GM18870 (cell line): Measurements from ENCODE around the gene ACVRL1.

Experiments used
- ATAC-seq: cut with Tn5 transposase; IDR thresholded peaks from one replicate; pipeline ENCODE4 v1.9.1; 2021; ENCODE audit warnings: moderate library complexity; ENCODE audit not compliant: unreplicated experiment

The ACVRL1 gene

DNA sequence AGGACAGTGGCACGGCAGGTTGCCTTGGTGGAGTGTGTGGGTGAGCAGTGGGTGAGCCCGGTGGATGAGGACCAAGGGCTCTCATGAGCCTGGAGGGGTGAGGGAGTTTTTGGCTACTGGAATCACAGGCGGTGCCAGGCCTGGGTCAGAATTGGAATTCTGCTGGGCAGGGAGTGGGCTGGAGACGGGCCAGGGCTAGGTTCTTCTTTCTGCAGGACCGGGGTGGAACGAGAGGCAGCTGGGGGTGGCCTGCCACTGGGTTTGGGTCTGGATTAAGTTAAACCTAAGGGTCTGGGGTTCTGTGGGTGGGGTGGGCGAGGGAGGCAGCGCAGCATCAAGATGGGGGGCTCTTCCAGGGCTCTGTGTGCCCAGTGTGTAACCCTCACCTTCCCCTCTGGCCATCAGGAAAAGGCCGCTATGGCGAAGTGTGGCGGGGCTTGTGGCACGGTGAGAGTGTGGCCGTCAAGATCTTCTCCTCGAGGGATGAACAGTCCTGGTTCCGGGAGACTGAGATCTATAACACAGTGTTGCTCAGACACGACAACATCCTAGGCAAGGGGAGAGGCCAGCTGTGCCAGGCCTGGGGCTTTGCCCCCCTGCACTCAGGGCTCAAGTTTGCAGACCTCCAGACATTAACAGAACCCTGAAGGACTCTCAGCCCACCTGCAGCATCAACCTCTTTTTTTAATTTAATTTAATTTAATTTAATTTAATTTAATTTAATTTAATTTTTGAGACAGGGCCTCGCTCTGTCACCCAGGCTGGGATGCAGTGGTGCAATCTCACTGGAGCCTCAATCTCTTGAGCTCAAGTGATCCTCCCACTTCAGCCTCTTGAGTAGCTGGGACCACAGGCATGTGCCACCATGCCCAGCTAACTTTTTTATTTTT, 7.0 kb downstream of the ACVRL1 start:
- no peak for ATAC-seq

DNA sequence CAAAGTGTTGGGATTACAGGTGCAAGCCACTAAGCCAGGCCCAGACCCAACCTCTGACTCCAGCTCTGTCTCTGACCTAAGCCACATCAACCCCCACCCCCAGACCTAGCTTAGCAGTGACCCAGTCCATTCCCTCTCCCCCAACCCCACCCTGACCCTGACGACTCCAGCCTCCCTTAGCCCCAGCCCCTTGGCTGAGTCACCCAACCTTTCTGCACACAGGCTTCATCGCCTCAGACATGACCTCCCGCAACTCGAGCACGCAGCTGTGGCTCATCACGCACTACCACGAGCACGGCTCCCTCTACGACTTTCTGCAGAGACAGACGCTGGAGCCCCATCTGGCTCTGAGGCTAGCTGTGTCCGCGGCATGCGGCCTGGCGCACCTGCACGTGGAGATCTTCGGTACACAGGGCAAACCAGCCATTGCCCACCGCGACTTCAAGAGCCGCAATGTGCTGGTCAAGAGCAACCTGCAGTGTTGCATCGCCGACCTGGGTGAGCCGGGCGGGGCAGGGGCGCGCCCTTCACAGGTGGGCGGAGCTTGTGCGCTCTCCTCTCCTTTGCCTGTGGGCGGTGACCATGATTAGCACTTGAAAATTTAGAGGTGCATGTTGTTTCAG, 7.8 kb downstream of the ACVRL1 start:
- ATAC-seq: no peak

DNA sequence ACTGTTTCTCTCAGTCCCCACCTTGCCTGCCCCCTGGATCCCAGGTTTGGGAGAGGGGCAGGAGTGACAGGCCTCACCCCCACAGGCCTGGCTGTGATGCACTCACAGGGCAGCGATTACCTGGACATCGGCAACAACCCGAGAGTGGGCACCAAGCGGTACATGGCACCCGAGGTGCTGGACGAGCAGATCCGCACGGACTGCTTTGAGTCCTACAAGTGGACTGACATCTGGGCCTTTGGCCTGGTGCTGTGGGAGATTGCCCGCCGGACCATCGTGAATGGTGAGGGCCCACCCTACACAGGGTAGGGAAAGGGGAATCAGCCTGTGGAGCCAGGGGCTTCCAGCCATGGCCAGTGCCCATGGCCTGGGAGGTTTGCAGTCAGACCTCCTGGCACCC, 8.6 kb downstream of the ACVRL1 start:
- no peak for ATAC-seq

DNA sequence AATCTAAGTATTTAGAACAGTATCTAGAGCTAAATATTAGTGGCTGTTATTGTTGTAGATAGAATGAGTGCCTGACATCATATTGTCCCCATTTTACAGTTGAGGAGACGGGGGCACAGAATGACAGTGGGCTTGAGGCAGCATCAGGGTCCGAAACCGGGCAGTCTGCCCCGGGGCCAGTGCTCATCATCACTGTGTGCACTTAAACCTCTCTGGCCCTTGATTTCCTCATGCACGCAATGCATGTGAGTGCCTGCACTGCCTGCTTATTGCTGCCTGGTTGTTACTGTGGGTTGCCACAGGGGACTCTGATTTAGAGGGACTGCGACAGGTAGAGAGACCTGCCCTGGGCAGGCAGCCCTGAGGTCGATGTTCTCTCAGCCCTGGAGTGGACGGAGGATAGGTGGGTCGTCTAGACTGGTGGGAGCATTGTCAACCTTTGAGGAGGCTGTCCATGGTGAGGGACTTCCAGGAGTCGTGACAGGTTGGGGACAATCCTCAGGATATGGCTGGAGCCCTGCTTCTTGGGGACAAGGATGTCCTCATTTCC, 9.8 kb downstream of the ACVRL1 start:
- ATAC-seq: no peak

DNA sequence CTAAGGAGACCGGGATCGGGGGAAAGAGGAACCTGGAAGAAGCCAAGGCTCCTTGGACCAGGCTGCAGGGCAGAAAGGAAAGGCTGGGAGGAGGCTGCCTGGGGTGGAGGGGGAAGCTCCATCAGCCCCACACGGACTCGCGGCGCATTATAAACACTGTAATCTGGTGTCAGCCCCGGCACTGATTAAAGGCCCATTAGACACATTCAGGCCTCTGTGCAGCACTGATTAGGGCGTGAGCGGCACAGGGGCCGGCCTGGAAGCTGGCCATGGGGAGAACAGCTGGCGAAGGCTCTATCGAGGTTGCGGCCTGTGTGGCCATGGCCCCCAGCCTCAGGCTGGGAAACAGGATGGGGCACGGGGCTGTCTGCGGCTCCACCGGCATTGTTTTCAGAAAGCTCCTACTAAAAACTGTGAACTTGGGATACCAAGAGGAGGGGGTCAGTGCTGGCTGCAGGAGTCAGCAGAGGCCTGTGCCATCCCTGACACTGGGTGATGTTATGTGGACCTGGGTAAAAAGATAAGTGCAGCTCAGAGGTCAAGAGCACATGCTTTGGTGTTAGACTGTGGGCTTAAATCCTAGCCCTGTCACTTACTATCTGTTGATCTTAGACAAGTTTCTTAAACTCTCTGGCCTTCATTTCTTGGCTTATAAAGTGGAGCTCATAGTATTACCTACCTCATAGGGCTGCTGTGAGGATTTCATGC, 10.6 kb downstream of the ACVRL1 start:
- no peak for ATAC-seq

DNA sequence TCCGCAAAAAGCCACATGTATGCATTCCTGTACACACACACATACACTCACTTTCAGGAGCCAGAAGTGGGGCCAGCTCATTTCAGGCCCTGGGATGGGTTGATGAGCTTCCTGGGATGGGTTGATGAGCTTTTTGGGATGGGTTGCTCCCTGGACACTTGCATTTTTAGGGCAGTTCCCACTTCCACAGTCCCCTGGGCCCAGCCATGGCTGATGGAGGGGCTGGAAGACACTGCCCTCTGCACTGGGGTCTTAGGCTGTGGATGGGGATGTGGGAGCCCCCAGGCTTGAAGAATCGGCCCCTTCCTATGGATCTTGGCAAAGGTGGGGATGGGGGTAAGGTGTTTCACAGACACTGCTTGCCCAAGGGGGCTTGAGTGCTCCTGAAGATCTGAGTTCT, 12.7 kb downstream of the ACVRL1 start:
- ATAC-seq: no peak

DNA sequence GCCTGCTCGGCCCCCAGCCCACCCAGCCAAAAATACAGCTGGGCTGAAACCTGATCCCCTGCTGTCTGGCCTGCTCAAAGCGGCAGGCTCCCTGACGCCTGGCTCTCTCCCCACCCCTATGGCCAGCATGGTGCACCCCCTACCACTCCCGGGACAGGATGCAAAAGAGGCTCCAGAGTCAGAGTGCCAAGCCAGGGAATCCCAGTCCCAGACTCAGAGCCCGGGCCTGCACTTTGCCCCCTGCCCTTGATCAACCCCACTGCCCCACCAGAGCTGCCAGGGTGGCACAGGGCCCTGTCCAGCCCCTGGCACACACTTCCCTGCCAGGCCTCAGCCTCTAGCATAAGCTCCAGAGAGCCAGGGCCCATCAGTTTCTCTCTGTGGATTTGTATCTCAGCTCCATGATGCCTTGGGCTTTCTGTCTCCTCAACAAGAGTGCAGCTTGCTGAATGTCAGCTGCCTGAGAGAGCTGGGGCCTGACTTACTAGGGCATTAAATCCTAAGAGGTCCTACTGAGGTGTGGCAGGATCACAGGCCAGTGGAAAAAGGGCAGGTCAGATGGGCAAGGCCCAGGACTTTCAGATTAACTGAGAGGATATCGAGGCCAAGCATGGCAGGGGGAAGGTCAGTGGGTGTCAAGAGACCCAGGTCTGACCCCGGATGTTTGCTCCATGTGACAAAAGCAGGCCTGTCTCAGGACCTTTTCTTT, 13.9 kb downstream of the ACVRL1 start:
- ATAC-seq: no peak

DNA sequence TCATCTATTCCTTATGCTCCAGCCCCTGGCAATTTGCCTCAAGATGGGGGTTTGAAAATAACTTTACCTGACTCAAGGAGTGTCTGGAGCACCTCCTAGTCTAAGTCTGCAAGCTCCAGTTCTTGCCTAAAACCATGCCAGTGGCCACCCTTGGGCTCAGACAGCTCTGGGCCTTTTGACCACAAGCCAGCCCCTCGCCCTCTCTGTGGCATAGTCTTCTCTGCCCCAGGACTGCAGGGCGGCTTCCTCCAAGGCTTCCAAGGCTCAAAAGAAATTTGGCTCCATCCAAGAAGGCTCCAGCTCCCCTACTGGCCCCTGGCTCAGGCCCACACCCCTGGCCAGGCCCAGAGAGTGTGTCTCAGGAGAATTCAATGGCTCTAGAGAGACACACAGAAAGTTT, 14.8 kb downstream of the ACVRL1 start:
- no peak for ATAC-seq

DNA sequence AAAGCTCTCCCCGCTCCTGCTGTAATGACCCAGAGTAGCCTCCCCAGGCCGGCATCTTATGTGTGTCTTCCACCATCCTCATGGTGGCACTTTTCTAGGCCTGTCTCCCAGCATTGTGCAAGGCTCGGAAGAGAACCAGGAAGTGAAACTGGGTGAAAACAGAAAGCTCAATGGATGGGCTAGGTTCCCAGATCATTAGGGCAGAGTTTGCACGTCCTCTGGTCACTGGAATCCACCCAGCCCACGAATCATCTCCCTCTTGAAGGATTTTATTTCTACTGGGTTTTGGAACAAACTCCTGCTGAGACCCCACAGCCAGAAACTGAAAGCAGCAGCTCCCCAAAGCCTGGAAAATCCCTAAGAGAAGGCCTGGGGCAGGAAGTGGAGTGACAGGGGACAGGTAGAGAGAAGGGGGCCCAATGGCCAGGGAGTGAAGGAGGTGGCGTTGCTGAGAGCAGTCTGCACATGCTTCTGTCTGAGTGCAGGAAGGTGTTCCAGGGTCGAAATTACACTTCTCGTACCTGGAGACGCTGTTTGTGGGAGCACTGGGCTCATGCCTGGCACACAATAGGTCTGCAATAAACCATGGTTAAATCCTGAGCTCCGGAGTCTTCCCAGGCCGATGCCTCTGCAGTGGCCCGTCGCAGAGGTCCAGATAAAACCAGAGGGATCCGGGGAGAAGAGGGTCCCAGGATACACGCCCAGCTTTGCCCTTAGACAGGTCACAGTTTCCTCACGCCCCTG, 15.6 kb downstream of the ACVRL1 start:
- ATAC-seq: no peak

DNA sequence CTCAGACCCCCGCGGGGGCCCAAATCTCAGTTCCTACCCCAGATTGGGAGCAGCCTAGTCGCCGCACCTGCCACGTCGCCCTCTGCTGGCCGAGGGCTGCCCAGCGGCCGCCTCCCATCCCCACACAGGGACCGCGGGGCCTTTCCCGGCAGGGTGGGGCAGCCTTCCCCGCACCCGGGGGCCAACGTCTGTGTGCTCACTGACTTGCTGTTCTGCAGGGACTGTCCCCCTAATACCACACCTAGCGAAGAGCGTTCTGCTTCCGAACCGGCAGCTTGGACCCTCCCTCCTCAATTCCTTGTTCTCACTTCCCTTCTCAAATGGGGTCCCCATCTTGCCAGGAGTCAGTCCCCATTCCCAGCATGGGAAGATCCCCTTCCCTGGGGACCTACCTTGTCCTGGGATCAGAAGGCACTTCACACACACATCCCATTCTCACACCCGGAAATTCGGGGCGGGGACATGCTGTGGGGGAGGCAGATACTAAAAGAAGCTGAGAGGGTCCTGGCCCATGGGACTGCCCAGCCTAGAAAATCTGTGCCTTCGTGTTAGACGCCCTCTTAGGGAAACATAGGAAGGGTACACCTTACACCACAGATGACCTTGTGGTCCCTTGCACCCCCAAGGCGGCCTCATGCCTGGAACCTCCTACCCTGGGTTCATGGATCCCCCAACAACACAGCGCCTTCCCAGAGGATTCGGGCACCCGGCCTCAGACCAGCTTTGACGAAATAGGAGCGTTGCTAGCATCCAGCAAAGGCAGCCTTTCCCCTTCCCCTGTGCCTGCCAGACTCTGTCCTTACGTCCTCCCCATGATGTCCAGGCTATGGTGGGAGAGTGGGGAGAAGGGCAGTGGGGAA, 16.4 kb downstream of the ACVRL1 start:
- no peak for ATAC-seq

DNA sequence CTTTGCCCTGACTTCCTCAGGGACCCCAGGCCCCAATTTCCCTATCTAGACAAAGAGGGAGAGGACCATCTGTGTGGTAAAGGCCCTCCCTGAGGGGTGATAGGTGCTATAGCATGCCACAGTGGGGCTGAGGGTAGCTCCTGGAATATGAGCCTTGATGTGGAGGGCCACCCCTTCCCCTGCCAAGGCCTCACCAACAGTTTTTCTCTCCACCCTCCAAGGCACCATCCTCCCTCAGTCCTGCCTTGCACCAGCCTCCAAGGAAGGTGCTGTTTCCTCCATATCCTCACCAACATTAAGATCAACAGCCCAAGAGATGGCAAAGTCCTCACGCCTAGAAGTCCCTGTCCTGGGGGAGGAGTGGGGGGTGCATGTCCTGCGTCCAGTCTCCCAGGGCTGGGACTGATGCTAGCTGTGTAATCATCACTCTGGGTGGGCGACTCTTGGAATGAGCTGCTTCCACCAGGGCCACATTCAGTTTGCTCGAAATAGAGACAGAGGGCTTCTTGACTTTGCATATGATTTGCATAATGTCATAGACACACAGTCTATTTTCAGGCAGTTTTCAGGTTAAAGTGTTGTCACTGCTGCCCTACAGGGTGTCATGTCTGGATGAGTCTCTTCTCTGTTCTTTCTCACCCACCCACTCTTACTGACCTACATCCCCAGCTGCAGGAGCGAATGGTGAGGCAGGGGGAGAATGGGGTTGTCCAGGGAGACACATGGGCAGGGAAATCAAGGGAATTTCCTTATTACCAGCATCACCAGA, 17.4 kb downstream of the ACVRL1 start:
- ATAC-seq: peak; percentile 63

DNA sequence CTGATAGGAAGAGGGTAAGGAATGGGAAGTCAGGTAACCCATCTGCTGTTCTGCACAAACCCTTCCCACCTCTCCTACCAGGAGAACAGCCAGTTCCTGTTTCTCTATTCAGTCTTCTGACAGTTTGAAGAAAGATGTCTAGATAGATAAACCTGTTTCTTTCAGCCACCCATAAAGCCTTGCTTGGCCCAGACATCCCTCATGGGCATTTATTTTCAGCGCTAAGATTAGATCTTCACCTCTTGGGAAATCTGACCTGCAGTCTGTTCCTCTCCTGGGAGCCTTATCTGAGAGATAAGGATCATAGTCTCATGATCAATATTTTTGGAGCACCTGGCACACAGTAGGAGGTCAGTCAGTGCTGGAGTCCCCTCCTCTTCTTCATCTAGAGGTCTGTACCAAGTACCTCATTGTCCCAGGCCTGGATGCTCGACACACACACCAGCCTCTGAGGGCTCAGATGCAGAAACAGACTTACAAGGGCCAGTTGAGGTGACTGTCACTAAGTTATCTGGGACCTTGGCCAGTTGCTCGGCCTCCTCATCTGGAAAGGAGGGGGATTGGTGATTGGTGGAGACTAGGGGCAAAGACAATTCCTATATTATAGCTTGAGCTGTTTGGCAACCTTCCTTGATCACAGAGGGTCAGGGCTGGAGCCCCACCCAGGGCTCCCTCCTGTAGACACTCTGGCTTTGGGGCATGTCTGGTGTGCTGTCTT, 18.2 kb downstream of the ACVRL1 start:
- no peak for ATAC-seq

DNA sequence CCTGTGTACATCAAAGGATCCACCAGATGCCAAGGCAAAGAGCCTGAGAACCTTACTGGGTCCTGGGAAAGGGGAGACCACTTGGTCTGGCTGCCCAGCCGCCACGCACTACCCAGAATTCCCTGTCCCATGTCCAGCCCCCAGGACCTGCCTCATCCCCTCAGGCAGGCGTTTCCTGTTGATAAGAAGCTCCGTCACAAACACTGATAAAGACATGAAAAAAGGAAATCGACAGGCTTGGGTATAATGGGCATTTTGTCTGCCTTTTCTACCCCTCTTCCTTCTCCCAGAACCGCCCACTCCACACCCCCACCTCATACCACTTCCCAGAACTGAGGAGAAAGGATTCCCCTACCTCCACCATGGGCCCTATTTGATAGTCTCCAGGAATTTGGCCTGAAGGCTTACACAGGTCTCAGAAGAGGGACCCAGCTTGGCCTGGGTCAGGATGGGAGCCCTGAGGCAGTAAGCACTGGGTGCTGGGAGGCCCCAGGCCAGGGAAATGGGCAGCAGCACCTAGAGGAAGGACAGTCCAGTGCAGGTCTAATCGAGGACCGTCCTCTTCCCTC, 18.8 kb downstream of the ACVRL1 start:
- no peak for ATAC-seq

DNA sequence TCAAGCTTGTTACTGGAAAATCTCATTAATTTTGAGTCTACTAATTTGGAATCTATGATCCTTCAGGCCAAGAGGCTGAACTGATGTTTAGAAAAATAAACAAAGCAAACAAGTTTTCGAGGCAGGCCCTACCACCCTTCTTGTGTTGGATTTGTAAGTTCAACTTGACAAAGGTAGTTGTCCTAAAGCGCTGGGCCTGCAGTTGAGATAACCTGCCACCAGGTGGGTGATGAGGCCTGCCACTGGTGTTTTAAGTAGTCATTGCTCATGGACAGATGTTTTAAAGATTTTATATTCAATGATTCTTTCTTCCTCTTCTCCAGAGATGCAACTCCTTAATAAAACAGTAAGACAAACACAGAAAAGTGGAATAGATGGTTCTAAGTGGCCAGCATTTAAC, 19.4 kb downstream of the ACVRL1 start:
- no peak for ATAC-seq

DNA sequence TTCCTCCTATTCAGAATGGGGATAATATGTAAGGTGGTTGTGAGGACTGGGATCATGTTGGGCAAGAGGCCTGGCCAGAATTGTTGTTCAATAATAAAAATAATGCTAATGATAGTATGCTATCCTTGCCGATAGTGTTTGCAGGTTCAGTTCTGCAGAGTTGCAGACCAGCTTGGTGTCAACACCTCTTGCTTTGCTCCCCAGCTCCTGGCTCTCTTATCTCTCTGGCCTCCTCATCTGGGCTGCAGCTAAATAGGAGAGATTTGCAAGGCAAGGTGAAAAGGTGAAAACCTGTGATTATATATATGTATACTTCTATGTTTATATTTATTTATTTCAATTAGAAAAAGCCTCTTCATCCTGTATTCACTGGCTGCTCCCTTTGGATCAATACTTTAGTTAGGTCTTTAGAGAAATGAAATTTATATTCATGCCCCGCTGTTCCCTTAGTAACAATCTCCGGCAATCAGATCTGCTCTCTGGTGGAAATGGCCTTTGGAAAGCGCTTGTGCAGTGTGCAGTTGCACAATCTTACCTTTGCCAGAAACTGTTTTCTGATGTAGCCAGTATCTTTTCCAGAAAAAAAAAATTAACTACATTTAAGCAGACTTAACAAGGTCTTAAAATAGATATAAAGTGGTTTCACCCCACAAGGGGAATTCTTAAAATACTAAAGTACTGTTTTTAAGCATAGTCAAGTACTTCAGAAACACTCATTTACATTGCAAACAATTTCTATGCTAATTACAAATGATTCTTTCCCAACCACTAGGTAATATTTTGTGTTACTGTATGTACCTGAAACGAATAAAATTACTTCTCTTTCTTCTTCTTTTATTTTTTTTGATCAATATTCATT, 25.1 kb downstream of the ACVRL1 start:
- no peak for ATAC-seq

DNA sequence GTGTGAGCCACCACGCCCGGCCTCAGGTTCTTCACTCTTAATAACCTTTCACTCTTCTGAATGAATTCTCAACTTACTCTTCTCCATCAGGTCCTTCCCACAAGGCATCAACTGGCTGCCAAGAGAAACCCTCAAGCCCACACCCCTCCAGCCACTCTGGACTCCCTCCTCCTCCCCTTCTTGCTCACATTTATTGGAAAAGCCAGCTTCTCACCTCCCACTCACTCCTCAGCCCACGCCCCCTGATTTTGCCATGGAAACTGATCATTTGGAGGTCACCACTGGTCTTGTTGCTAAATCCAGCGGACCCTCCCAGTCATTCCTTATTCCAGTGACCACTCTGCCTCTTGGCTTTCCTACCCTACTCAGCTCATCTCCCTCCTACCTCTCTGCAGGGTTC, 26.8 kb downstream of the ACVRL1 start:
- ATAC-seq: no peak

DNA sequence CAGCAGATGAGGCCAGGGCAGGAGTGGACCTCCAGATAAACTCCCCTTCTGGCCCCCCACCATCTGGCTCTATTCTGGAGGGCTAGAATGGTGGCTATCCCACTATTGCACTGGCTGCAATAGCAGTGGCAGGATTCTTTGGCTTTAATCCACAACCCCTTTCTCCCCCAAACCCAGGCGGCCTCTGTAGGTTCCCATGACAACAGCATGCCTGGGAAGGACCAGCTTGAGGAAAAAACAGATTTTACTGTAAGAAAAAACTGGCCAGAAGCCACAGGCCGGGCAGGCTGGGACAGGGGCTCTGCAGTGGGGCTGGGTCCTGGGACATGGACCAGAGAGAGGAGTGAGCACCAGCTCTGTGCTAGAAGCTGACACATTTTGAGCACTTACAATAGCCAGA, 30.6 kb downstream of the ACVRL1 start:
- no peak for ATAC-seq
